Liver (tissue), 9 donors: ENCODE measurements around the gene CCSAP. TPM values are rescaled to one million over a fixed set of nuclear protein-coding genes. Genes with fewer than 3 reads are reported as not detected.

Source experiments
- DNase-seq: peaks from one replicate; pipeline ENCODE4 v3.0.0-alpha.2; 2017; ENCODE audit warnings: low spot score
- H3K27ac ChIP-seq, 2 donors: one replicate each; pipeline ENCODE4 v1.7.0; 2013; ENCODE audit warnings: inconsistent platforms in 2 of 2, low read length in 2 of 2, control low read depth in 1 of 2, low read depth in 1 of 2, mild to moderate bottlenecking in 1 of 2
- H3K27me3 ChIP-seq, 4 donors: one replicate each; pipeline versions ENCODE4 v1.6.1 to v1.7.0; 2013; ENCODE audit warnings: low read length in 3 of 4, inconsistent platforms in 1 of 4, mild to moderate bottlenecking in 1 of 4, moderate library complexity in 1 of 4; ENCODE audit not compliant: control insufficient read depth in 4 of 4, insufficient read depth in 4 of 4
- H3K36me3 ChIP-seq, 4 donors: one replicate each; pipeline versions ENCODE4 v1.6.1 to v1.7.0; 2013; ENCODE audit warnings: low read length in 3 of 4, mild to moderate bottlenecking in 3 of 4, low read depth in 1 of 4, moderate library complexity in 1 of 4; ENCODE audit not compliant: control insufficient read depth in 4 of 4, insufficient read depth in 3 of 4
- H3K4me1 ChIP-seq, 4 donors: one replicate each; pipeline versions ENCODE4 v1.6.1 to v1.7.0; 2013; ENCODE audit warnings: low read length in 3 of 4, mild to moderate bottlenecking in 3 of 4, moderate library complexity in 1 of 4; ENCODE audit not compliant: control insufficient read depth in 4 of 4, insufficient read depth in 4 of 4
- H3K4me3 ChIP-seq, 3 donors: one replicate each; pipeline versions ENCODE4 v1.6.1 to v1.7.0; 2013; ENCODE audit warnings: low read length in 3 of 3, control low read depth in 1 of 3, low read depth in 1 of 3, mild to moderate bottlenecking in 1 of 3
- H3K9ac ChIP-seq, 2 donors: one replicate each; pipeline ENCODE4 v1.7.0; 2013; ENCODE audit warnings: low read length in 2 of 2, mild to moderate bottlenecking in 2 of 2, moderate library complexity in 2 of 2, control low read depth in 1 of 2, low read depth in 1 of 2
- H3K9me3 ChIP-seq, 4 donors: one replicate each; pipeline versions ENCODE4 v1.6.1 to v1.7.0; 2013; ENCODE audit warnings: low read length in 3 of 4; ENCODE audit not compliant: control insufficient read depth in 4 of 4
- EGR1 ChIP-seq, 2 donors: IDR thresholded peaks; 2 replicates each; pipeline ENCODE4 v1.6.1; 2016 to 2018; ENCODE audit warnings: antibody characterized with exemption in 2 of 2, low read depth in 2 of 2
- FOXA2 ChIP-seq: IDR thresholded peaks from 2 replicates; pipeline ENCODE4 v1.6.1; 2016; ENCODE audit warnings: antibody characterized with exemption
- GABPA ChIP-seq, 2 donors: IDR thresholded peaks in 1 of 2; conservative IDR thresholded peaks in 1 of 2; 2 replicates each; pipeline ENCODE4 v1.6.1; 2016; ENCODE audit warnings: antibody characterized with exemption in 2 of 2, mild to moderate bottlenecking in 1 of 2, moderate library complexity in 1 of 2
- HNF4A ChIP-seq, 2 donors: conservative IDR thresholded peaks; 2 replicates each; pipeline ENCODE4 v1.6.1; 2016; ENCODE audit warnings: antibody characterized with exemption in 2 of 2, mild to moderate bottlenecking in 2 of 2
- HNF4G ChIP-seq: IDR thresholded peaks from 2 replicates; pipeline ENCODE4 v1.6.1; 2016; ENCODE audit warnings: antibody characterized with exemption
- JUND ChIP-seq, 2 donors: IDR thresholded peaks; 2 replicates each; pipeline ENCODE4 v1.6.1; 2016; ENCODE audit warnings: antibody characterized with exemption in 2 of 2
- NR2F2 ChIP-seq: IDR thresholded peaks from 2 replicates; pipeline ENCODE4 v1.6.1; 2016; ENCODE audit warnings: antibody characterized with exemption
- RAD21 ChIP-seq, 2 donors: IDR thresholded peaks; 2 replicates each; pipeline ENCODE4 v1.6.1; 2016; ENCODE audit warnings: antibody characterized with exemption in 2 of 2, mild to moderate bottlenecking in 2 of 2
- RXRA ChIP-seq, 2 donors: IDR thresholded peaks; 2 replicates each; pipeline ENCODE4 v1.6.1; 2017 to 2018; ENCODE audit warnings: antibody characterized with exemption in 2 of 2, mild to moderate bottlenecking in 1 of 2
- SP1 ChIP-seq: IDR thresholded peaks from 2 replicates; pipeline ENCODE4 v1.6.1; 2018; ENCODE audit warnings: antibody characterized with exemption, mild to moderate bottlenecking
- YY1 ChIP-seq: IDR thresholded peaks from 2 replicates; pipeline ENCODE4 v1.6.1; 2016; ENCODE audit warnings: antibody characterized with exemption, mild to moderate bottlenecking
- WGBS: extraction: QIAGEN DNeasy Blood & Tissue Kit; methylation state at CpG from one replicate; pipeline ENCODE4 v1.1.7; 2013; 5-methylcytosine and 5-hydroxymethylcytosine counted together
- polyA plus RNA-seq, 2 donors: library from polyadenylated mRNA; stranded (reverse) in 1 of 2; unstranded in 1 of 2; fragments of 200-250 nt in 1 of 2; fragments of >200 nt in 1 of 2; fragmentation: Nextera tagmentation in 1 of 2; extraction: Ambion mirVana in 1 of 2; gene quantifications; one replicate each; pipeline versions ENCODE4 v1.2.1 to v1.2.3, GENCODE V29; 2013 to 2015
- total RNA-seq, 2 donors: library from RNA; depleted of rRNA; stranded (reverse); fragments of >200 nt; gene quantifications; one replicate each; pipeline ENCODE4 v1.2.3, GENCODE V29; 2014
- TF ChIP-seq, protein P1 (sequence below): IDR thresholded peaks from 2 replicates; pipeline ENCODE4 v1.6.1; 2016; ENCODE audit warnings: antibody characterized with exemption
- TF ChIP-seq, protein P2 (sequence below): IDR thresholded peaks from 2 replicates; pipeline ENCODE4 v1.6.1; 2016; ENCODE audit warnings: antibody characterized with exemption, mild to moderate bottlenecking
- TF ChIP-seq, protein P3 (sequence below): fragments of 150-350 bp; IDR thresholded peaks from 2 replicates; pipeline ENCODE4 v1.5.1; 2017; ENCODE audit warnings: improper control_type of control experiment, low read depth, low read length; ENCODE audit not compliant: missing input control
- TF ChIP-seq, protein P4 (sequence below): IDR thresholded peaks from 2 replicates; pipeline ENCODE4 v1.6.1; 2016; ENCODE audit warnings: antibody characterized with exemption
- donor health status: healthy.
- donor health status: healthy.
- donor health status: healthy.
- donor health status: healthy.
- donor health status: healthy.

CCSAP gene
- total and polyA plus RNA-seq, 4 donors = 0.77 to 4.6 (median 1.7) TPM

DNA sequence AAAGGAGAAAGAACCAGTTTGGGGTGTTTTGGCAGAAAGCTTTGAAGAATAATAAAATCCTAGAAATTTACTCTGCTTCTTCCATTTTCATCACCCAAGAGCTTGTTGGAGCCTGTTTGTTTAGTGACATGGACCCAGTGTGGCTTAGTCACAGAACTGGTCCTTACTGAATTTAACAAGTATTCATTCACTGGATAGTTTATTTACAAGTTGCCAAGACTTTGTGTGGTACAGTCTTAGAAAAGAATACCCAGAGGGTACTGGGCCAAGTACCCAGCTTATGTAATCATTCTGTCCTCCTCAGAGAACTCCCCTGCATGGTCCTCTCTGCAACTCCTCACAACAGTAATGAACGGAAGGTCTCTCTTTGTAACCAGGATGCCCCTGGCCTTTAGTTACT lies 55.6 kb downstream of the CCSAP start:
- Histone ChIP-seq H3K27ac (no peak overlapping the region), H3K9ac (no peak overlapping the region), H3K9me3 (no peaks in the 10 kb centered on the region), H3K36me3 (peaks cover 0 to 12% (median 11%) of the 10 kb centered on the region in 4 donors), H3K27me3 (no peaks in the 10 kb centered on the region), H3K4me1 (peaks cover 0 to 24% (median 17%) of the 10 kb centered on the region in 4 donors), H3K4me3 (no peak overlapping the region)
- 99% methylated on average over 1 of the region's 1 CpG for WGBS
- TF ChIP-seq RXRA (IDR thresholded peaks at IDR 0.05) (no peak), RAD21 (IDR thresholded peaks at IDR 0.05) (no peak), SP1 (no peak), HNF4G (no peak), HNF4A (conservative IDR thresholded peaks at IDR 0.05) (no peak), NR2F2 (no peak), EGR1 (IDR thresholded peaks at IDR 0.05; ENCODE audit: low read depth in 2 of 2) (no peak), YY1 (no peak), FOXA2 (no peak), GABPA (IDR thresholded peaks at IDR 0.05 in 1 of 2, conservative IDR thresholded peaks at IDR 0.05 in 1 of 2) (no peak)
- TF ChIP-seq, protein P1, sequence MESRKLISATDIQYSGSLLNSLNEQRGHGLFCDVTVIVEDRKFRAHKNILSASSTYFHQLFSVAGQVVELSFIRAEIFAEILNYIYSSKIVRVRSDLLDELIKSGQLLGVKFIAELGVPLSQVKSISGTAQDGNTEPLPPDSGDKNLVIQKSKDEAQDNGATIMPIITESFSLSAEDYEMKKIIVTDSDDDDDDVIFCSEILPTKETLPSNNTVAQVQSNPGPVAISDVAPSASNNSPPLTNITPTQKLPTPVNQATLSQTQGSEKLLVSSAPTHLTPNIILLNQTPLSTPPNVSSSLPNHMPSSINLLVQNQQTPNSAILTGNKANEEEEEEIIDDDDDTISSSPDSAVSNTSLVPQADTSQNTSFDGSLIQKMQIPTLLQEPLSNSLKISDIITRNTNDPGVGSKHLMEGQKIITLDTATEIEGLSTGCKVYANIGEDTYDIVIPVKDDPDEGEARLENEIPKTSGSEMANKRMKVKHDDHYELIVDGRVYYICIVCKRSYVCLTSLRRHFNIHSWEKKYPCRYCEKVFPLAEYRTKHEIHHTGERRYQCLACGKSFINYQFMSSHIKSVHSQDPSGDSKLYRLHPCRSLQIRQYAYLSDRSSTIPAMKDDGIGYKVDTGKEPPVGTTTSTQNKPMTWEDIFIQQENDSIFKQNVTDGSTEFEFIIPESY = no peak
- DNase-seq = no peak

DNA sequence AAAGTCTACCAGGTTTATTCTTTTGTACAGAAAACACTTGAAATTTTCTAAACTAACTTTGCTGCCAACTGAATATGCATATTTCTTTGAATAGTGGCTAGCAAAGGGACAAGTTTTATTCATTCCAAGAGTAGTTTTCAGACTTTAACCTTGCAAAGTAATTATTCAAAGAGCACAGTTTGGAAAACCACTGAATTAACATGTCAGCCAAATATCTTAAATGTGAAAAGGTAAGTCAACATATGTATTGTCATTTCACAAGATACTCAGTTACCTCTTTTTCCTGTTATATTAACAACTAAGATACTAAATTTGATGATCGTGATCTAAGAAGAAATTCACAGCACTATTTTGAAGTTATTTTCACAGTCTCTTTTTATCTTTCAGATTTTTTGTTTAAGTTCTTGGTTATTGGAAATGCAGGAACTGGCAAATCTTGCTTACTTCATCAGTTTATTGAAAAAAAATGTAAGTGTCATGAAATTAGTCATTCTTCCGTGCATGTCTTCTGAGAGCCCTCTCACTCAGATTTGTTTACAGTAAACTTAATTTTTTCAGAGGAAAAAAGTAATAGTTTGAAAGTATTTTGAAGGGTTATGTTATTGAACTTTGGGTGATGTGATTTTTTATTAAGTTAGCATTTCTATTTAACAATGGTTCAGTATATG lies 56.6 kb downstream of the CCSAP start:
- Histone ChIP-seq H3K27me3 (no peaks in the 10 kb centered on the region), H3K9me3 (no peaks in the 10 kb centered on the region), H3K4me3 (no peak overlapping the region), H3K4me1 (peaks cover 0 to 24% (median 17%) of the 10 kb centered on the region in 4 donors), H3K9ac (no peak overlapping the region), H3K36me3 (peaks cover 0 to 12% (median 10%) of the 10 kb centered on the region in 4 donors), H3K27ac (no peak overlapping the region)
- WGBS = 81% methylated on average over 2 of the region's 2 CpGs
- DNase-seq = no peak
- TF ChIP-seq GABPA (IDR thresholded peaks at IDR 0.05 in 1 of 2, conservative IDR thresholded peaks at IDR 0.05 in 1 of 2) (no peak), FOXA2 (no peak), HNF4A (conservative IDR thresholded peaks at IDR 0.05) (peak in 1 of 2 donors; percentile 40), RAD21 (IDR thresholded peaks at IDR 0.05) (no peak)

DNA sequence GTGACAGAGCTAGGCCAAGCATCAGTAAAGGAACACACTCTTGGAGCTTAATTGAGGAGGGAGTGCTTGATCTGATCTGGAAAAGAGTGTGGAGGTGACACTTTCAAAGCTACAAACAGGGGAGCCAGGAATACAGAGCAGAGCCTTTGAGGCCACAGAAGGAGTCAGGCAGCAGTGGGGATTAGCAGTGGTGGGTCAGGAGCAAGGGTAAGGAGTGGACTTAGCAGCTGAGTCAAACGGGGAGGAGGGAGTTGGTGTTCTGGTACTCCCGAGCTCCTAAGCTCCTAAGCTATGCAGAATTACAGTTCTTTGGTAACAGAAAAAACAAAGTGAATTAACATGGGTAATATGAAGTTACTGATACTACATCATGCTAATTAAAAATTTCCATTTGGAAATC lies 57.4 kb downstream of the CCSAP start:
- Histone ChIP-seq H3K36me3 (peaks cover 0 to 8% (median 6%) of the 10 kb centered on the region in 4 donors), H3K4me1 (peaks cover 0 to 24% (median 17%) of the 10 kb centered on the region in 4 donors), H3K4me3 (no peak overlapping the region), H3K27ac (no peak overlapping the region), H3K9ac (no peak overlapping the region), H3K9me3 (no peaks in the 10 kb centered on the region), H3K27me3 (no peaks in the 10 kb centered on the region)
- WGBS = 88% methylated on average over 2 of the region's 2 CpGs
- no peak for DNase-seq
- TF ChIP-seq GABPA (IDR thresholded peaks at IDR 0.05 in 1 of 2, conservative IDR thresholded peaks at IDR 0.05 in 1 of 2) = no peak

DNA sequence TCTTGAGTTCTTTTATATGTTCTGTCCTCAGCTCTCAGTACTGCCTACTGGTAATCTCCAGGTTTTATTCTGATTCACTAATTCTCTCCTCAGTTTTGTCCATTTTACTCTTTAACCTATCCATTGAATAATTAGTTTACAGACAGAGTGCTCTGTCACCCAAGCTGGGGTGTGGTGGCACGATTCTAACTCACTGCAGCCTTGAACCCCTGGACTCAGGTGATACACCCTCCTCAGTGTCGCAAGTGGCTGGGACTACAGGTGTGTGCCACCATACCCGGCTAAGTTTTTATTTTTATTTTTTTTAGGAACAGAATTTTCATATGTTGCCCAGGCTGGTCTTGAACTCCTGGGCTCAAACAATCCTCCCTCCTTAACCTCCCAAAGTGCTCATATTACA lies 58.0 kb downstream of the CCSAP start:
- H3K4me3 ChIP-seq = no peak overlapping the region
- no peaks in the 10 kb centered on the region for H3K27me3 ChIP-seq
- 59% methylated on average over 3 of the region's 3 CpGs for WGBS
- H3K9ac ChIP-seq = no peak overlapping the region
- no peak for DNase-seq
- H3K4me1 ChIP-seq = peaks cover 0 to 24% (median 17%) of the 10 kb centered on the region in 4 donors
- H3K36me3 ChIP-seq = peaks cover 0 to 5% (median 5%) of the 10 kb centered on the region in 4 donors
- no peaks in the 10 kb centered on the region for H3K9me3 ChIP-seq
- no peak overlapping the region for H3K27ac ChIP-seq
- TF ChIP-seq, protein P2, sequence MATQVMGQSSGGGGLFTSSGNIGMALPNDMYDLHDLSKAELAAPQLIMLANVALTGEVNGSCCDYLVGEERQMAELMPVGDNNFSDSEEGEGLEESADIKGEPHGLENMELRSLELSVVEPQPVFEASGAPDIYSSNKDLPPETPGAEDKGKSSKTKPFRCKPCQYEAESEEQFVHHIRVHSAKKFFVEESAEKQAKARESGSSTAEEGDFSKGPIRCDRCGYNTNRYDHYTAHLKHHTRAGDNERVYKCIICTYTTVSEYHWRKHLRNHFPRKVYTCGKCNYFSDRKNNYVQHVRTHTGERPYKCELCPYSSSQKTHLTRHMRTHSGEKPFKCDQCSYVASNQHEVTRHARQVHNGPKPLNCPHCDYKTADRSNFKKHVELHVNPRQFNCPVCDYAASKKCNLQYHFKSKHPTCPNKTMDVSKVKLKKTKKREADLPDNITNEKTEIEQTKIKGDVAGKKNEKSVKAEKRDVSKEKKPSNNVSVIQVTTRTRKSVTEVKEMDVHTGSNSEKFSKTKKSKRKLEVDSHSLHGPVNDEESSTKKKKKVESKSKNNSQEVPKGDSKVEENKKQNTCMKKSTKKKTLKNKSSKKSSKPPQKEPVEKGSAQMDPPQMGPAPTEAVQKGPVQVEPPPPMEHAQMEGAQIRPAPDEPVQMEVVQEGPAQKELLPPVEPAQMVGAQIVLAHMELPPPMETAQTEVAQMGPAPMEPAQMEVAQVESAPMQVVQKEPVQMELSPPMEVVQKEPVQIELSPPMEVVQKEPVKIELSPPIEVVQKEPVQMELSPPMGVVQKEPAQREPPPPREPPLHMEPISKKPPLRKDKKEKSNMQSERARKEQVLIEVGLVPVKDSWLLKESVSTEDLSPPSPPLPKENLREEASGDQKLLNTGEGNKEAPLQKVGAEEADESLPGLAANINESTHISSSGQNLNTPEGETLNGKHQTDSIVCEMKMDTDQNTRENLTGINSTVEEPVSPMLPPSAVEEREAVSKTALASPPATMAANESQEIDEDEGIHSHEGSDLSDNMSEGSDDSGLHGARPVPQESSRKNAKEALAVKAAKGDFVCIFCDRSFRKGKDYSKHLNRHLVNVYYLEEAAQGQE = no peak
- no peak for TF ChIP-seq SP1
- TF ChIP-seq, protein P3, sequence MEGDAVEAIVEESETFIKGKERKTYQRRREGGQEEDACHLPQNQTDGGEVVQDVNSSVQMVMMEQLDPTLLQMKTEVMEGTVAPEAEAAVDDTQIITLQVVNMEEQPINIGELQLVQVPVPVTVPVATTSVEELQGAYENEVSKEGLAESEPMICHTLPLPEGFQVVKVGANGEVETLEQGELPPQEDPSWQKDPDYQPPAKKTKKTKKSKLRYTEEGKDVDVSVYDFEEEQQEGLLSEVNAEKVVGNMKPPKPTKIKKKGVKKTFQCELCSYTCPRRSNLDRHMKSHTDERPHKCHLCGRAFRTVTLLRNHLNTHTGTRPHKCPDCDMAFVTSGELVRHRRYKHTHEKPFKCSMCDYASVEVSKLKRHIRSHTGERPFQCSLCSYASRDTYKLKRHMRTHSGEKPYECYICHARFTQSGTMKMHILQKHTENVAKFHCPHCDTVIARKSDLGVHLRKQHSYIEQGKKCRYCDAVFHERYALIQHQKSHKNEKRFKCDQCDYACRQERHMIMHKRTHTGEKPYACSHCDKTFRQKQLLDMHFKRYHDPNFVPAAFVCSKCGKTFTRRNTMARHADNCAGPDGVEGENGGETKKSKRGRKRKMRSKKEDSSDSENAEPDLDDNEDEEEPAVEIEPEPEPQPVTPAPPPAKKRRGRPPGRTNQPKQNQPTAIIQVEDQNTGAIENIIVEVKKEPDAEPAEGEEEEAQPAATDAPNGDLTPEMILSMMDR = no peak
- TF ChIP-seq HNF4G = no peak
- no peak for TF ChIP-seq JUND (IDR thresholded peaks at IDR 0.05)
- TF ChIP-seq, protein P4, sequence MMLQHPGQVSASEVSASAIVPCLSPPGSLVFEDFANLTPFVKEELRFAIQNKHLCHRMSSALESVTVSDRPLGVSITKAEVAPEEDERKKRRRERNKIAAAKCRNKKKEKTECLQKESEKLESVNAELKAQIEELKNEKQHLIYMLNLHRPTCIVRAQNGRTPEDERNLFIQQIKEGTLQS = no peak
- no peak for TF ChIP-seq RXRA (IDR thresholded peaks at IDR 0.05)
